Stimulated activated CD8-positive, alpha-beta memory T cell treated with anti-CD3 and anti-CD28 coated beads, Interleukin-12 subunit alpha, Interleukin-12 subunit beta, amount 100 ng/mL, for 1 hour (primary cell): ENCODE measurements around the gene ZNF783.
"Not testable (repeated sequence)": the region's sequence is repeated elsewhere in the genome, so short reads cannot be mapped to it uniquely, and the experiment has no call there.

Experiments used
- DNase-seq: peaks from one replicate; pipeline ENCODE4 v3.0.0-alpha.2; 2020; ENCODE audit warnings: low read depth

ZNF783 gene

GRCh38 chr7:149330914-149331567 lies 69.0 kb downstream of the ZNF783 start:
- DNase-seq = no peak

GRCh38 chr7:149332602-149333320 lies 70.8 kb downstream of the ZNF783 start:
- DNase-seq = not testable (repeated sequence)

- no peak for DNase-seq
These were observed 71.3 kb downstream of the ZNF783 start for GRCh38 chr7:149333321-149333717.

GRCh38 chr7:149334219-149334618 lies 72.2 kb downstream of the ZNF783 start:
- DNase-seq = no peak
